Endothelial cell of umbilical vein (primary cell): ENCODE results near the gene TMEM14A. TPM values are rescaled to one million over a fixed set of nuclear protein-coding genes. Genes with fewer than 3 reads are reported as not detected.
A peak's percentile ranks its signal among the peaks of the same experiment; 100 is the strongest.

ENCODE experiments used
- Bru-seq: library from RNA; stranded (reverse); fragments of 400-500 nt; gene quantifications from one replicate; lab custom pipeline; 2021; lab: Mats Ljungman, UMichigan
- BruChase-seq, 2 experiments: library from RNA; stranded (reverse); fragments of 400-500 nt; gene quantifications; one replicate each; lab custom pipeline; 2021; lab: Mats Ljungman, UMichigan
- BruUV-seq: library from RNA; stranded (reverse); fragments of 400-500 nt; replicated peaks from 2 replicates; lab custom pipeline; 2021; lab: Mats Ljungman, UMichigan
- CTCF ChIA-PET: fragments of 300-600, 350-600 bp; sonication (Branson Sonifier 250); formaldehyde crosslinking; loops from one replicate; lab custom pipeline; 2021; ENCODE audit warnings: antibody characterized with exemption, inconsistent platforms; lab: Charles Lee
- POLR2A ChIA-PET: fragments of 300-600, 350-600 bp; sonication (Branson Sonifier 250); formaldehyde crosslinking; loops from one replicate; lab custom pipeline; 2021; ENCODE audit warnings: antibody characterized with exemption, inconsistent platforms; lab: Charles Lee
- DNase-seq: peaks from one replicate; pipeline ENCODE4 v3.0.0-alpha.2; 2011; ENCODE audit warnings: low read depth, low spot score
- FAIRE-seq: peaks from 2 replicates; lab custom pipeline; 2011; peaks lifted over from hg19 to GRCh38; lab: Jason Lieb, UNC
- H2AFZ ChIP-seq: 2 replicates; pipeline ENCODE4 v1.6.0; 2012; ENCODE audit warnings: low read depth, low read length, control low read depth, inconsistent platforms
- H3K27ac ChIP-seq: 2 replicates; pipeline ENCODE4 v1.5.1; 2011; ENCODE audit warnings: low read depth, mild to moderate bottlenecking, control low read depth, low read length, moderate library complexity; ENCODE audit not compliant: insufficient read depth
- H3K27me3 ChIP-seq, 2 experiments: 2 replicates each; pipeline versions ENCODE4 v1.6.0 to v1.6.1; 2011; ENCODE audit warnings: low read length in 2 of 2, mixed read lengths in 1 of 2; ENCODE audit not compliant: control insufficient read depth in 2 of 2, insufficient read depth in 2 of 2
- H3K36me3 ChIP-seq, 2 experiments: 2 replicates in 1 of 2; 3 replicates in 1 of 2; pipeline ENCODE4 v1.5.1; 2011; ENCODE audit warnings: low read length in 2 of 2, mild to moderate bottlenecking in 1 of 2, moderate library complexity in 1 of 2; ENCODE audit not compliant: control insufficient read depth in 2 of 2, insufficient read depth in 2 of 2; ENCODE audit errors: extremely low read depth in 1 of 2
- H3K4me1 ChIP-seq: 3 replicates; pipeline ENCODE4 v1.5.1; 2011; ENCODE audit warnings: mild to moderate bottlenecking, low read length; ENCODE audit not compliant: control insufficient read depth, insufficient read depth; ENCODE audit errors: extremely low read depth
- H3K4me2 ChIP-seq: 2 replicates; pipeline ENCODE4 v1.6.1; 2011; ENCODE audit warnings: low read length, control low read depth, mixed read lengths; ENCODE audit not compliant: insufficient read depth
- H3K4me3 ChIP-seq, 3 experiments: fragments of 200-600 bp in 1 of 3; sonication (generic), shearing (Covaris generic) in 1 of 3; replicated peaks in 1 of 3; 2 replicates each; pipeline ENCODE4 v1.5.1; 2011 to 2016; ENCODE audit warnings: control low read depth in 3 of 3, low read length in 3 of 3, mild to moderate bottlenecking in 2 of 3, inconsistent platforms in 1 of 3, low read depth in 1 of 3, moderate library complexity in 1 of 3; ENCODE audit not compliant: insufficient read depth in 1 of 3
- H3K79me2 ChIP-seq: 2 replicates; pipeline ENCODE4 v1.6.0; 2012; ENCODE audit warnings: low read length, inconsistent platforms; ENCODE audit not compliant: control insufficient read depth, insufficient read depth
- H3K9ac ChIP-seq: replicated peaks from 2 replicates; pipeline ENCODE3; 2011; ENCODE audit warnings: low read length, control low read depth; ENCODE audit not compliant: insufficient read depth; ENCODE audit errors: extremely low read depth
- H3K9me1 ChIP-seq: replicated peaks from 3 replicates; pipeline ENCODE4 v1.6.0; 2011; ENCODE audit warnings: mild to moderate bottlenecking, low read length; ENCODE audit not compliant: control insufficient read depth, insufficient read depth; ENCODE audit errors: extremely low read depth
- H3K9me3 ChIP-seq: replicated peaks from 2 replicates; pipeline ENCODE4 v1.5.1; 2012; ENCODE audit warnings: low read length, inconsistent platforms; ENCODE audit not compliant: control insufficient read depth, insufficient read depth
- H4K20me1 ChIP-seq: replicated peaks from 2 replicates; pipeline ENCODE3; 2011; ENCODE audit warnings: mild to moderate bottlenecking, low read length; ENCODE audit not compliant: control insufficient read depth, insufficient read depth; ENCODE audit errors: extremely low read depth
- GATA2 ChIP-seq: IDR thresholded peaks from 2 replicates; pipeline ENCODE4 v1.7.0; 2011; ENCODE audit warnings: low read depth, mild to moderate bottlenecking, moderate library complexity, mixed read lengths, low read length; ENCODE audit not compliant: insufficient read length, insufficient read depth
- POLR2A ChIP-seq: IDR thresholded peaks from 2 replicates; pipeline ENCODE4 v1.6.1; 2012; ENCODE audit warnings: low read depth, mild to moderate bottlenecking, control low read depth, low read length
- POLR2AphosphoS5 ChIP-seq: IDR thresholded peaks from 2 replicates; pipeline ENCODE4 v1.6.1; 2012; ENCODE audit warnings: low read depth, mild to moderate bottlenecking, control low read depth, low read length, moderate library complexity; ENCODE audit not compliant: insufficient read depth
- dilution Hi-C: fragments of 300-500 bp; cut with MboI; formaldehyde crosslinking; loops from one replicate; pipeline ENCODE4 v1.15.0; 2019; ENCODE audit warnings: low sequenced_read_pairs; ENCODE audit not compliant: extremely low pct_ligation_motif_present
- intact Hi-C: fragments of 100-400 bp; cut with micrococcal nuclease; formaldehyde crosslinking; loops from one replicate; pipeline ENCODE4 v1.10.0; 2022
- long read RNA-seq: library from polyadenylated mRNA; stranded (forward); transcript quantifications from one replicate; pipeline ENCODE4 v2.0.0, GENCODE V29; 2021
- polyA minus RNA-seq, 3 experiments: library from RNA; depleted of rRNA, polyadenylated mRNA; stranded (reverse); fragments of >200 nt; gene quantifications; 1 replicate in 1 of 3; 2 replicates in 2 of 3; pipeline ENCODE4 v1.2.3, GENCODE V29; 2011
- polyA plus RNA-seq, 4 experiments: library from polyadenylated mRNA; depleted of rRNA in 3 of 4; stranded (reverse) in 3 of 4; unstranded in 1 of 4; fragments of >200 nt; gene quantifications; 2 replicates each; pipeline versions ENCODE4 v1.2.1 to v1.2.3, GENCODE V29; 2011 to 2012; ENCODE audit warnings: missing spikeins in 1 of 4
- total RNA-seq: library from RNA; stranded (reverse); gene quantifications from 2 replicates; pipeline ENCODE4 v1.2.3, GENCODE V29; 2021

TMEM14A gene, protein sequence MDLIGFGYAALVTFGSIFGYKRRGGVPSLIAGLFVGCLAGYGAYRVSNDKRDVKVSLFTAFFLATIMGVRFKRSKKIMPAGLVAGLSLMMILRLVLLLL
- 19.5 and 22.5 TPM in 2 replicates for total RNA-seq
- polyA plus RNA-seq, result 21.3 and 33.7 TPM in 2 replicates
- 23.2 and 24.5 TPM in 2 replicates for polyA plus RNA-seq (2011; cell fraction: cytosol; rRNA removed)
- polyA plus RNA-seq (2011; cell fraction: nucleus; rRNA removed), result 9.4 and 14.3 TPM in 2 replicates
- 21.9 and 31.7 TPM in 2 replicates for polyA plus RNA-seq (2012)
- 5.6 and 6.8 TPM in 2 replicates for polyA minus RNA-seq
- polyA minus RNA-seq (2011; cell fraction: cytosol; rRNA and poly(A)+ RNA removed), result 10.4 TPM
- 1.5 and 2.2 TPM in 2 replicates for polyA minus RNA-seq (2011; cell fraction: nucleus; rRNA and poly(A)+ RNA removed)
- percentile 52 among the genes with signal in this experiment for Bru-seq, nascent RNA
- percentile 55 among the genes with signal in this experiment for BruChase-seq, experiment 1, labeled RNA remaining after a 6-hour chase
- BruChase-seq, experiment 2, labeled RNA remaining after a 2-hour chase, result percentile 58 among the genes with signal in this experiment
- long read RNA-seq, transcript TMEM14A-201 (5 exons, 992 nt), result major isoform, 147 of 165 reads
- long read RNA-seq, partial matches to known transcripts, result 3 of 165 reads
- long read RNA-seq, other reads (novel, unspliced or antisense), result 15 of 165 reads

DNA sequence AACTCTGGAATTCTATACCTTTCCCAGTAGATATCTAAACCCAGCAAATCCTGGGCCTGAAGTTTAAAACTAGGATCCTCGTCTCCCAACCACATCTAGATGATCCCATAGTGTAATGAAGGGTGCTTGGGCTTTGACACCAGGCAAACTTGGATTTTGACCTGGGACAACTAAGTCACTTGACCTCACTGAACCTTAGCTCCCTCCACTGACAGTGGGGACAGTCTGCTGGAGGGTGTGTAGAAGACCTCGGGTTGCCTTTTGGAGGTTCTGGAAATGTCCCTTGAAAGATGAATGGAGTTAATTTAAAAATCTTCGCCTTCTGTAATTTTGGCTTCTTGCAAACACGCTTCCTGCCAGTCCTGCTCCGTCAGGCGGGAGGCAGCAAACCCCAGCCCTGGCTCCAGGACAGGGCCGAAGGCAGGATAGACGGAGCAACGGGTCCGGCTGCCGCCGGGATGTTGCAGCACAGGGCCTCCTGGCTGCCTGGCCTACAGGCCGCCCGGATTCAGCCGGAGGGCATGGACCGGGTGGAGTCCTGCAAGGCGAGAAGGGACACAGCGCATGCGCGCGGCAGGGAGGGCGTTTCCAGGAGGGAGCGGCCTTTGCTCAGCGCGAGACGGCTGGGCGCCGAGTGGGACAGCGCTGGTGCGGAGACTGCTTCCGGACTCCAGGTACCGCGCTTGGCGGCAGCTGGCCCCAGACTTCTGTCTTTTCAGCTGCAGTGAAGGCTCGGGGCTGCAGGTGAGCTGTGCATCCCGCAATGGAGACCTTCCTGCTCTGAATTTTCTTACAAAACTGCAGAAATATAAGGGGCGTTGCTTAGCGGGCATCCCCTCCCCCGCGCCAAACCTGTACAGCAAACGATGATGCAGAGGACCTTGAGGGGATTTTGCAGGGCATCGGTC is at the start of gene TMEM14A:
Gene TMEM14A (plus strand): TSS at position 612 of the 908 bp plus-strand sequence. CDS start 5,990 bp downstream, outside the sequence.
- FAIRE-seq, result peak; percentile 95
- H3K4me2 ChIP-seq, result peak within 1 kb of the TSS; percentile 83
- H4K20me1 ChIP-seq, result no peaks in the 10 kb centered on the region
- TF ChIP-seq GATA2 (no peak), POLR2A (peak; percentile 86), POLR2AphosphoS5 (peak; percentile 70)
- POLR2A ChIA-PET, result no interaction called here
- DNase-seq, result peak; percentile 87
- no peaks in the 10 kb centered on the region for H3K27me3 ChIP-seq
- peak within 1 kb of the TSS; percentile 88 for H2AFZ ChIP-seq
- intact Hi-C loops, result loop anchor here (5.0 kb wide), 1 partner anchor 398 kb away; no protein-coding TSS in a partner anchor
- no peaks in the 10 kb centered on the region for H3K36me3 ChIP-seq
- no peaks in the 10 kb centered on the region for H3K9me3 ChIP-seq
- peaks cover 3% of the 10 kb centered on the region for H3K79me2 ChIP-seq
- CTCF ChIA-PET, result interaction anchor here (1.7 kb wide), 1 partner anchor 271 kb away, joined by 4 read pairs; no protein-coding TSS in a partner anchor
- no TSS peak for BruUV-seq
- H3K27ac ChIP-seq, result no peak within 1 kb of the TSS
- peaks cover 8% of the 10 kb centered on the region for H3K4me1 ChIP-seq
- dilution Hi-C loops, result loop anchor here (25.0 kb wide), 1 partner anchor 283 kb away; no protein-coding TSS in a partner anchor
- peak within 1 kb of the TSS; percentile 32 to 61 (median 52) for H3K4me3 ChIP-seq
- H3K9me1 ChIP-seq, result no peaks in the 10 kb centered on the region
- peak within 1 kb of the TSS; percentile 50 for H3K9ac ChIP-seq
